HG02571 (cell line): ENCODE measurements around the gene SFTPB.

Source experiments
- ATAC-seq: cut with Tn5 transposase; IDR thresholded peaks from one replicate; pipeline ENCODE4 v1.9.1; 2021; ENCODE audit warnings: mild to moderate bottlenecking, moderate library complexity; ENCODE audit not compliant: unreplicated experiment

Gene SFTPB

GRCh38 chr2:85702800-85703199 is 34.8 kb upstream of the SFTPB start:
- no peak for ATAC-seq

DNA sequence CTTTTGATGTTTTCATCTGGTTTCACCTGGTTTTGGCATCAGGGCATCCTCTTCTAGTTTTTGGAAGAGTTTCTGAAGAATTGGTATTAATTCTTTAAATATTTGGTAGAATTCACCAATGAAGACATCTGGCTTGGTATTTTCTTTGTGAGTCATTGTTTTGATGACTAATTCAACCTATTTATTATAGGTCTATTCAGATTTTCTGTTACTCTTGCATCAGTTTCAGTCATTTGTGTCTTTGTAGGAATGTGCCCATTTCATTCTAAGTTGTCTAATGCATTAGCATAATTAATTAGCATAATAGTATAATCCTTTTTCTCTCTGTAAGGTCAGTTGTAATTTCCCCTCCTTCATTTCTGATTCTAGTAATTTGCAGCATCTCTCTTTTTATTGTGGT is 34.2 kb upstream of the SFTPB start:
- ATAC-seq = no peak

DNA sequence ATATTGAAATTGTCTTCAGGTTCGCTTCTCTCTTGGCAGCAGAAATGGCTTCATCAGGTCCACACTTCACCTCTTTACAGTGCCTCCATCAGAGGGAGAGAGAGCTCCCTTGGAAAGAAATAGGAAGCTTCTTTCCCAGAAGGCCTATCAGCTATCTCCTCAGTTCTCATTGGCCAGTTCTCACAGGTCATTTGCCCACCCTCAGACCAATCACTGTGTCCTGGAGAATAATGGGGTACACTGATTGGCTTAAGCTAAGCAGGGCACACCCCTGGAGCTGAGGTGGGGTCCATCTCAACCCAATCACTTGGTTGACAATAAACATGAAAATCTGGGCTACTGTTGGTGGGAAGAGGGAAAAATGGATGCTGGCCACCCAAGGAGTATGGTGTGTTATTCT is 31.3 kb upstream of the SFTPB start:
- no peak for ATAC-seq

GRCh38 chr2:85698880-85699254 is 30.9 kb upstream of the SFTPB start:
- ATAC-seq = no peak

GRCh38 chr2:85698184-85698879 is 30.3 kb upstream of the SFTPB start:
- ATAC-seq = no peak

- no peak for ATAC-seq
These were observed 29.7 kb upstream of the SFTPB start for GRCh38 chr2:85697716-85698115.

GRCh38 chr2:85697096-85697495 is 29.1 kb upstream of the SFTPB start:
- no peak for ATAC-seq

GRCh38 chr2:85695691-85696668 is 28.0 kb upstream of the SFTPB start:
- ATAC-seq = no peak

DNA sequence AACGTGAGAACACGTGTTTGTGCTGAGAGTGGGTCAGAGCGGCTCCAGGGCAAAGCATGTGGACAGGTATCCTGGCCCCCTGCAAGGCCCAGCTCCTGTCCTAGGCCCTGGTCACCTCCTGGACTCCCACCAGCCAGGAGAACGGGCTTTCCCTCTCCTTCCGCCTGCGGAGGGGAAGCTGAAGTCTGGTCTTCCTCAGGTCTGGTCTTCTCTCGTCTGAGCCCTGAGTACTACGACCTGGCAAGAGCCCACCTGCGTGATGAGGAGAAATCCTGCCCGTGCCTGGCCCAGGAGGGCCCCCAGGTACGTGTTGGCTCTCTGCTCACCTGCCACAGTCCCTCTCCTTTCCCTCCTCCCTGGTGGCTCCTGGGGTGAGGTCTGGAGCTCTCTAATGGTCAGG is 27.1 kb upstream of the SFTPB start:
- no peak for ATAC-seq

DNA sequence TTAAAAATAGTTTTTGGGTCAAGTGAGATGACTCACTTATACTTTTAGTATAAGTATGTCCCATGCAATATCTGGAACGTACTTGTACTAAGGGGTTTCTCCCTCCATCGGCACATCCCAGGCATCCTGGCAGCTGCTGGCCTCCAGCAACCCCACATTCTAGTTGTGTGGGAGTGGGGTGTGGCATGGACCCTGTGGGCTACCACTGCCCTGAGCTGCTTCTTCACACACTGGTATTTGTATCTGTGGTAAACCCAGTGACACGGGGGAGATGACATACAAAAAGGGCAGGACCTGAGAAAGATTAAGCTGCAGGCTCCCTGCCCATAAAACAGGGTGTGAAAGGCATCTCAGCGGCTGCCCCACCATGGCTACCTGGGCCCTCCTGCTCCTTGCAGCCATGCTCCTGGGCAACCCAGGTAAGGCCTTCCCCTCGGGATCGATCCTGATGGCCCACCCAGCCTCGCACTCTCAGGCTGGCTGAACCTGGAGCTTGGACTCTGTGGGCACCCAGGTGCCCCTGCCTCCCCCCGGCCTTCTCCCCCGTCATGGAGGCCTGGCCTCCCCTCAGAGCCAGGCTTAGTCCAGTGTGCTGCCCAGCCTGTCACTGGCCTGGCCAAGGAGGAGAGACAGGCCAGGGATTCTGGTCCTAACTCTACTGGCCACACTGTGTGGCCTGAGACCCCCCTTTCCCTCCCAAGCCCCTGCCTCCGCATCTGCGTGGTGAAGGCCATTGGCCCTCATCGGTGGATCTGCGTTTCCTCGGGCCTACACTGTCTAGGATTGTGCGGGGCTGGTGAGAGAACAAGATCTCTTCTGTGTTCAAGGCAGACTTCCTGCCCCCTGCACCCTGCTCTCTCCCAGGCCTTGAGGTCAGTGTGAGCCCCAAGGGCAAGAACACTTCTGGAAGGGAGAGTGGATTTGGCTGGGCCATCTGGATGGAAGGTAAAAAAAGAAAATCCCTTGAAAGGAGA is 26.3 kb upstream of the SFTPB start, which contains the start of gene GNLY:
TSS of gene GNLY (plus strand) at position 307 of the 974 bp plus-strand sequence. CDS start at position 368, 61 bp downstream.
- ATAC-seq = no peak

DNA sequence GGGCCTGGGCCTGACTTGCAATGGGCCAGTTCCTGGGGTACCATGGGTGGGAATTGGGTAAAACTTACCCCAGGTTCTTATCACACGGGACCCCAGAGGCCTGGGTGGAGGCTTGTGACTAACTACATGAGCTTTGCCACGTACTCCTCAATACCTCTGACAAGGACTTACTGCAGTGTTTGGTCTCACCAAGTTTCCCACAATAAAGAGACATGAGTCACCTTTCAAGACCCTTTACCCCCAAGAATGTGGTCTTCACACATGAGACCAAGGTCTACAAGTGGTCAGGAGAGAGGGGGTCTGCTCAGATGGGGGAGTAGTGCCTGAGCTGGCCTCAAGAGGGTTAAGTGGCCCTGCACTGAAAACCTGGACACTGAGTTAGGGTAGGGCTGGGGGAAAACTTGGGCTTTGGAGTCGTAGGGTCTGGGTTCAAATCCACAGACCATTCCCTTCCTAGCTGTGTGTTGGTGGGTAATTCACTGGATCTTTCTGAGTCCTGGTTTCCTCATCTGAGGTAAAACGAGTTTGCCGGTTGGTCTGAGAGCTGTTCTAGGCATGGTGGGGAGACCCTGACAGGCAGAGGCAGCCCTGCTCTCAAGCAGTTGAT is 24.1 kb upstream of the SFTPB start:
- ATAC-seq = no peak

DNA sequence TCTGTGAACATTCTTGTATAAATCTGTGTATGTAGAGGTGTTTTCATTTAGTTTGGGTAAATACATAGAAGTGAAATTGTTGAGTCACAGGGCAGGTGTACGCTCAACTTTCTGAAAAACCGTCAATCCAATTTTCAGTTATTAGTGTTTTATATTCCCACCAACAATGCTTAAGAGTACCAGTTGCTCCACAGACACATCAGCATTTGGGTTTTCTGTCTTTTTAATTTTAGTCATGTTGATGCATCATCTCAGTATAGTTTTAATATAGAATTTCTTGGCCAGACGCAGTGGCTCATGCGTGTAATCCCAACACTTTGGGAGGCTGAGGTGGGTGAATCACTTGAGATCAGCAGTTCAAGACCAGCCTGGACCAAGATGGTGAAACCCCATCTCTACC is 22.9 kb upstream of the SFTPB start:
- ATAC-seq = no peak

DNA sequence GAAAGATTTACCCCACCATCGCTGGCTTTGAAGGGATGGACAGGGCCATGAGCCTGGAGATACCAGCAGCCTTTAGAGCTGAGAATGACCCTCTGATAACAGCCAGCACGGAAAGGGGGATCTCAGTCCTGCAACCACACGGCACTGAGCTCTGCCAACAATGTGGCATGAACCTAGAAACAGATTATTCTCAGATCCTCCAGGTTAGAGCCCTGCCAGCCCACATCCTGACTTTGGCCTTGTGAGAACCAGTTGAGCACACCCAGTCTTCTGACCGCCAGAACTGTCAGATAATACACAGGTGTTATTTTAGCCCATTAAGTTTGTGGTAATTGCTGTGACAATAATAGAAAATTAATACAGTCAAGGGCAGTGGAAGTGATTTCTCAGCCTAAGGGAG is 16.8 kb upstream of the SFTPB start:
- ATAC-seq = no peak

DNA sequence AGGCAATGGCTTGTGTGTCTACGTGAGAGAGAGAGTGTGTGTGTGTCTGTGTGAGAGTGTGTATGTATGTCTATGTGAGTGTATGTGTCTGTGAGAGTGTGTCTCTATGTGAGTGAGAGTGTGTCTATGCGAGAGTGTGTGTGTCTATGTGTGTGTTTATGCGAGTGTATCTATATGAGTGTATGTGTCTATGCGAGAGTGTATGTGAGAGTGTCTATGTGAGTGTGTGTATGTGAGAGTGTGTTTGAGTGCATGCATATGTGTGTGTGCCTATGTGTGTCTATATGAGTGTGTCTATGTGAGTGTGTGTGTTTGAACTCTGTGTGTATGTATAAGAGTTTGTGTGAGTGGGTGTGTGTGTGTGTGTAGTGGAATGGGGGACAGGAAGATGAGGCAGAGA is 16.4 kb upstream of the SFTPB start:
- ATAC-seq = no peak

DNA sequence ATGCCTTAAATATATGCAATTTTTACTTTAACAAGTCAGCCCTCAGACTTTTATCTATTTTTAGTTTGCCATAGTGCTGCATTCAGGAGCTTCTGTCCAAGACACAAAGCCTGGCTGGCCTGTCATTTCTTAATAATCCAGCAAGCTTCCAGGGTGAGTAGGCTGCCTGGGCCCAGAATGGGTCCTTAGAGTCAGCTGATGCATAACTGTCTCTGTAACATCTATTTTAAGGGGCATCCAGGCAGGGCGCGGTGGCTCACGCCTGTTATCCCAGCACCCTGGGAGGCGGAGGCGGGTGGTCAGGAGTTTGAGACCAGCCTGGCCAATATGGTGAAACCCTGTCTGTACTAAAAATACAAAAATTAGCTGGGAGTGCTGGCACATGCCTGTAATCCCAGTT is 14.4 kb upstream of the SFTPB start:
- no peak for ATAC-seq

DNA sequence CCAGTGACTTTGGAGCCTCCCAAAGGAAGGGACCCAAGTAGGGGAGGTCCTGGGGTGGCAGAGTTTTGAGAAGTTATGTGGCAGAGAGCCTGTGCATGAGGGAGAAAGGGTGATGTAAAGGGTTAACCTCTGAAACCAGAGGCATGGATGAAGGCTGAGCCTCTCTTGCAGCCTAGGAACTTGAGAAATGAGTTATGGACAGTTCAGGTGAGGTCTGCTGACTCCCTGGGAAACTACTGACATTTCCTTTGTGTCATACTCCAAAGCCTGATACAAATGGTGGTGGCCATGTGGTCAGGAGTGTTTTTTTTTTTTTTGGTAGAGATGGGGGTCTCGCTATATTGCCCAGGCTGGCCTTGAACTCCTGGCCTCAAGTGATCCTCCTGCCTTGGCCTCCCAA is 13.8 kb upstream of the SFTPB start:
- ATAC-seq = no peak

GRCh38 chr2:85681372-85681763 is 13.4 kb upstream of the SFTPB start:
- ATAC-seq = no peak

- no peak for ATAC-seq
These were observed 12.8 kb upstream of the SFTPB start for GRCh38 chr2:85680707-85681371.

- ATAC-seq = peak; percentile 82
These were observed 11.0 kb upstream of the SFTPB start for GRCh38 chr2:85678794-85679672.
